Prostate gland (tissue), 2 donors: Measurements from ENCODE around the gene PNMA3. TPM values are rescaled to one million over a fixed set of nuclear protein-coding genes. Genes with fewer than 3 reads are reported as not detected.

ENCODE experiments used
- DNase-seq: peaks from one replicate; pipeline ENCODE4 v3.0.0-alpha.2; 2019; ENCODE audit warnings: low spot score
- H3K27ac ChIP-seq, 2 donors: fragments of 200-600 bp; sonication (generic); 2 replicates each; pipeline ENCODE4 v1.5.1; 2017 to 2019
- H3K27me3 ChIP-seq: fragments of 200-600 bp; sonication (generic); replicated peaks from 2 replicates; pipeline ENCODE4 v1.5.1; 2019; ENCODE audit not compliant: insufficient read depth
- H3K36me3 ChIP-seq, 2 donors: fragments of 200-600 bp; sonication (generic); 1 replicate in 1 of 2; 2 replicates in 1 of 2; pipeline versions ENCODE4 v1.5.1 to v1.8.1; 2017 to 2019
- H3K4me1 ChIP-seq: fragments of 200-600 bp; sonication (generic); replicated peaks from 2 replicates; pipeline ENCODE4 v1.5.1; 2019
- H3K4me3 ChIP-seq, 2 donors: fragments of 200-600 bp; sonication (generic); 2 replicates each; pipeline ENCODE4 v1.5.1; 2017 to 2019
- H3K9me3 ChIP-seq: fragments of 200-600 bp; sonication (generic); 2 replicates; pipeline ENCODE4 v1.5.1; 2017
- CTCF ChIP-seq, 4 experiments: fragments of 200-600 bp in 2 of 4; fragments of 450-650 bp in 2 of 4; sonication (generic) in 2 of 4; IDR thresholded peaks; 1 replicate in 3 of 4; 2 replicates in 1 of 4; pipeline ENCODE4 v1.5.1; 2016 to 2019; ENCODE audit warnings: antibody characterized with exemption in 4 of 4, mild to moderate bottlenecking in 2 of 4, moderate library complexity in 2 of 4
- POLR2A ChIP-seq: fragments of 450-650 bp; IDR thresholded peaks from one replicate; pipeline ENCODE4 v1.6.1; 2016; ENCODE audit warnings: antibody characterized with exemption, mild to moderate bottlenecking
- POLR2AphosphoS5 ChIP-seq: sonication (generic); formaldehyde crosslinking; IDR thresholded peaks from one replicate; pipeline ENCODE4 v1.6.1; 2017; ENCODE audit warnings: antibody characterized with exemption
- WGBS: methylation state at CpG from one replicate; pipeline ENCODE4 v1.1.5; 2018; 5-methylcytosine and 5-hydroxymethylcytosine counted together
- intact Hi-C: fragments of 100-400 bp; cut with DNase I; formaldehyde crosslinking; loops from one replicate; pipeline ENCODE4 v1.14.2; 2022
- total RNA-seq, 2 donors: library from RNA; depleted of rRNA; stranded (reverse); fragments of >200 nt; gene quantifications; one replicate each; pipeline ENCODE4 v1.1.0, GENCODE V29; 2016

The PNMA3 gene
- total RNA-seq, 2 donors from 2014 or later = 0.27 to 14.2 TPM

GRCh38 chrX:153029875-153030274, 26.4 kb upstream of the PNMA3 start:
- Histone ChIP-seq H3K27me3 (no peaks in the 10 kb centered on the region), H3K27ac (no peak overlapping the region), H3K36me3 (no peaks in the 10 kb centered on the region), H3K4me3 (no peak overlapping the region), H3K4me1 (no peaks in the 10 kb centered on the region), H3K9me3 (no peaks in the 10 kb centered on the region)
- no peak for TF ChIP-seq POLR2A
- TF ChIP-seq CTCF (IDR thresholded peaks at IDR 0.05) = no peak
- no peak for TF ChIP-seq POLR2AphosphoS5
- intact Hi-C loops = loop anchor here (10.0 kb wide), 1 partner anchor 475 kb away; no protein-coding TSS in a partner anchor
- WGBS = no CpG with 5 or more reads among the region's 11 CpGs
- no peak for DNase-seq

- DNase-seq = no peak
- H3K27ac ChIP-seq = no peak overlapping the region
- 100% methylated on average over 1 of the region's 12 CpGs for WGBS
- H3K9me3 ChIP-seq = no peaks in the 10 kb centered on the region
- H3K4me3 ChIP-seq = no peak overlapping the region
- no peaks in the 10 kb centered on the region for H3K36me3 ChIP-seq
- TF ChIP-seq POLR2AphosphoS5 (no peak), CTCF (IDR thresholded peaks at IDR 0.05) (no peak), POLR2A (no peak)
- no peaks in the 10 kb centered on the region for H3K4me1 ChIP-seq
- intact Hi-C loops = loop anchor here (10.0 kb wide), 1 partner anchor 474 kb away; no protein-coding TSS in a partner anchor
- H3K27me3 ChIP-seq = no peaks in the 10 kb centered on the region
Observed at GRCh38 chrX:153030801-153031200, 25.5 kb upstream of the PNMA3 start.

- Histone ChIP-seq H3K9me3 (no peaks in the 10 kb centered on the region), H3K27me3 (no peaks in the 10 kb centered on the region), H3K4me3 (peak overlapping the region; percentile 10 to 12), H3K27ac (no peak overlapping the region), H3K4me1 (no peaks in the 10 kb centered on the region), H3K36me3 (no peaks in the 10 kb centered on the region)
- TF ChIP-seq POLR2AphosphoS5 (peak; percentile 23), CTCF (IDR thresholded peaks at IDR 0.05) (peak; percentile 47 to 89 (median 72)), POLR2A (no peak)
- DNase-seq = peak; percentile 27
- WGBS = 47% methylated on average over 19 of the region's 64 CpGs
- intact Hi-C loops = loop anchor here (10.0 kb wide), 1 partner anchor 472 kb away; no protein-coding TSS in a partner anchor
Observed at GRCh38 chrX:153032397-153033118, 23.7 kb upstream of the PNMA3 start.

- H3K27me3 ChIP-seq = no peaks in the 10 kb centered on the region
- H3K9me3 ChIP-seq = no peaks in the 10 kb centered on the region
- no peak overlapping the region for H3K27ac ChIP-seq
- H3K4me3 ChIP-seq = no peak overlapping the region
- no peak for DNase-seq
- TF ChIP-seq CTCF (IDR thresholded peaks at IDR 0.05) = no peak
- no peaks in the 10 kb centered on the region for H3K4me1 ChIP-seq
- no peaks in the 10 kb centered on the region for H3K36me3 ChIP-seq
- intact Hi-C loops = no loop called here
- WGBS = 96% methylated on average over 2 of the region's 2 CpGs
Observed at GRCh38 chrX:153049093-153049492, 7.2 kb upstream of the PNMA3 start.

GRCh38 chrX:153052534-153052933, 3.7 kb upstream of the PNMA3 start:
- WGBS = 71% methylated on average over 1 of the region's 1 CpG
- Histone ChIP-seq H3K27ac (no peak overlapping the region), H3K9me3 (no peaks in the 10 kb centered on the region), H3K4me3 (no peak overlapping the region), H3K27me3 (no peaks in the 10 kb centered on the region), H3K4me1 (no peaks in the 10 kb centered on the region), H3K36me3 (no peaks in the 10 kb centered on the region)
- TF ChIP-seq POLR2AphosphoS5 (no peak), POLR2A (no peak), CTCF (IDR thresholded peaks at IDR 0.05) (no peak)
- DNase-seq = no peak
- intact Hi-C loops = no loop called here
